Tibial nerve (tissue), 4 donors: ENCODE results near the gene CDNF. TPM values are rescaled to one million over a fixed set of nuclear protein-coding genes. Genes with fewer than 3 reads are reported as not detected.

Source experiments
- DNase-seq, 2 donors: peaks; one replicate each; pipeline ENCODE4 v3.0.0-alpha.2; 2019; ENCODE audit warnings: low spot score in 2 of 2
- H3K27ac ChIP-seq, 4 donors: fragments of 200-600 bp; sonication (generic) in 3 of 4; one replicate each; pipeline ENCODE4 v1.5.1; 2017 to 2019; ENCODE audit warnings: mild to moderate bottlenecking in 1 of 4
- H3K27me3 ChIP-seq, 2 donors: fragments of 200-600 bp; sonication (generic) in 1 of 2; one replicate each; pipeline versions ENCODE4 v1.5.1 to v1.6.0; 2017 to 2019
- H3K36me3 ChIP-seq, 3 donors: fragments of 200-600 bp; sonication (generic); one replicate each; pipeline ENCODE4 v1.5.1; 2018 to 2019
- H3K4me1 ChIP-seq, 4 donors: fragments of 200-600 bp; sonication (generic) in 3 of 4; one replicate each; pipeline ENCODE4 v1.5.1; 2017 to 2019
- H3K4me3 ChIP-seq, 4 donors: fragments of 200-600 bp; sonication (generic) in 3 of 4; one replicate each; pipeline ENCODE4 v1.5.1; 2017 to 2019; ENCODE audit warnings: mild to moderate bottlenecking in 1 of 4, moderate library complexity in 1 of 4
- H3K9me3 ChIP-seq, 4 donors: fragments of 200-600 bp; sonication (generic) in 3 of 4; one replicate each; pipeline ENCODE4 v1.5.1; 2017 to 2019
- EP300 ChIP-seq, 2 donors: sonication (generic); formaldehyde crosslinking; IDR thresholded peaks; one replicate each; pipeline ENCODE4 v1.6.1; 2017; ENCODE audit warnings: antibody characterized with exemption in 2 of 2, mild to moderate bottlenecking in 1 of 2
- POLR2A ChIP-seq, 2 donors: fragments of 450-650 bp; IDR thresholded peaks; one replicate each; pipeline ENCODE4 v1.6.1; 2017; ENCODE audit warnings: antibody characterized with exemption in 2 of 2, mild to moderate bottlenecking in 2 of 2, moderate library complexity in 2 of 2
- WGBS, 2 donors: methylation state at CpG; one replicate each; pipeline ENCODE4 v1.1.5; 2018; 5-methylcytosine and 5-hydroxymethylcytosine counted together
- total RNA-seq, 4 donors: library from RNA; depleted of rRNA; stranded (reverse); fragments of >200 nt; gene quantifications; one replicate each; pipeline ENCODE4 v1.1.0, GENCODE V29; 2016
- TF ChIP-seq, protein P1 (sequence below), 5 experiments: fragments of 200-600 bp in 3 of 5; fragments of 450-650 bp in 2 of 5; sonication (generic) in 3 of 5; IDR thresholded peaks; one replicate each; pipeline ENCODE4 v1.5.1; 2016 to 2019; ENCODE audit warnings: antibody characterized with exemption in 5 of 5, mild to moderate bottlenecking in 3 of 5, moderate library complexity in 2 of 5

Gene CDNF
- total RNA-seq, 4 donors from 2014 or later, result 1.2 to 5.0 (median 4.6) TPM; not detected in 1

DNA sequence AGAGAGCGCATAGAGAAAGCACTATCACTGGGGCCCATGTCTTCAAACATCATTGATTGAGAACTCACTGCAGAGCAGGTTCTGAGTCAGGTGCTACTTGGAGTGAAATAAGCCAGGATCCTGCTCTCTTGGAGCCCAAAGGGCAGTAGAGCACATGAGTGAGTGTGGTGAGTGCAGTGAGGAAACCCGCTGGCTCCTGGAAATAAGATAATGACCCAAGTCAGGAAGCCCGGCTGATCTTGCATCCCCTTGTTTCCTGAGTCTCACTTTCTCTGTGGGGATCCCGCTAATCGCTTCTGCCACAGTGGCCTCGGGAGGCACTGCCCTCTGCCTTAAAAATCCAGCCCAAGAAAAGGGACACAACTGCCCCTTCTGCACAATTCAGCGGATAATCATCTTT, 56.1 kb downstream of the CDNF start:
- Histone ChIP-seq H3K27me3 (no peaks in the 10 kb centered on the region), H3K9me3 (peaks cover 0 to 4% (median 1%) of the 10 kb centered on the region in 4 donors), H3K4me3 (no peak overlapping the region), H3K36me3 (no peaks in the 10 kb centered on the region), H3K4me1 (peaks cover 0 to 13% (median 0%) of the 10 kb centered on the region in 4 donors), H3K27ac (no peak overlapping the region)
- 59 to 60% methylated on average over 7 of the region's 7 CpGs for WGBS, 2 donors
- TF ChIP-seq EP300 (IDR thresholded peaks at IDR 0.05), result no peak
- TF ChIP-seq POLR2A (IDR thresholded peaks at IDR 0.05), result no peak
- no peak for DNase-seq

DNA sequence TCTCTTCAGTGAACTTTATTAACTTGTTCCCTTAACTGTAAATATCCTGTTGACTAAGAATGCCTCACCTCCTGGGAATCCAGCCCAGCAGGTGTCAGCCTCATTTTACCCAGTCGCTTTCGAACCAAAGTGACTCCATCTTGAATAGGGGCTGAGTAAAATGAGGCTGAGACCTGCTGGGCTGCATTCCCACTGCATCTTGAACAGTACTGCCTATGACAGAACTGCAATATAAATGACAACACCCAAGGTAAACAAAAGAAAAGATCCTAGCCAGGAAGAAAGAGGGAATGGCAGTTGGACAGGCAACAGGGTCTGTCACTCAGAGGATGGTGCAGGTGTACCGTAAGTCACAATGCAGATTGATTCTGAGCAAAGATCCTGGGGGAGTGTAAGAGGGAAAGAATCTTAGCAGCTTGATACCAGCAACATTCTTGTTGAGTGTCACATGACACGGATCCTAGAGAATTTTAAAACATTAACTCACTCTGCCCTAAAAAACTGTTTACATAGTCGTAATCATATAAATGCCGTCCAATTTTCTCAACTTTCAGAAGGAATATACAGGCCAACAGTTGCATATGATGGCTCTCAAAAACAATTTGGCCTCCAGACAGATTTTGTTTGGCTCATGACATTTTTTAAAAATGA, 58.7 kb downstream of the CDNF start:
- no peaks in the 10 kb centered on the region for H3K9me3 ChIP-seq
- DNase-seq, result no peak
- no peak overlapping the region for H3K4me3 ChIP-seq
- H3K4me1 ChIP-seq, result peaks cover 0 to 13% (median 0%) of the 10 kb centered on the region in 4 donors
- TF ChIP-seq, protein P1, sequence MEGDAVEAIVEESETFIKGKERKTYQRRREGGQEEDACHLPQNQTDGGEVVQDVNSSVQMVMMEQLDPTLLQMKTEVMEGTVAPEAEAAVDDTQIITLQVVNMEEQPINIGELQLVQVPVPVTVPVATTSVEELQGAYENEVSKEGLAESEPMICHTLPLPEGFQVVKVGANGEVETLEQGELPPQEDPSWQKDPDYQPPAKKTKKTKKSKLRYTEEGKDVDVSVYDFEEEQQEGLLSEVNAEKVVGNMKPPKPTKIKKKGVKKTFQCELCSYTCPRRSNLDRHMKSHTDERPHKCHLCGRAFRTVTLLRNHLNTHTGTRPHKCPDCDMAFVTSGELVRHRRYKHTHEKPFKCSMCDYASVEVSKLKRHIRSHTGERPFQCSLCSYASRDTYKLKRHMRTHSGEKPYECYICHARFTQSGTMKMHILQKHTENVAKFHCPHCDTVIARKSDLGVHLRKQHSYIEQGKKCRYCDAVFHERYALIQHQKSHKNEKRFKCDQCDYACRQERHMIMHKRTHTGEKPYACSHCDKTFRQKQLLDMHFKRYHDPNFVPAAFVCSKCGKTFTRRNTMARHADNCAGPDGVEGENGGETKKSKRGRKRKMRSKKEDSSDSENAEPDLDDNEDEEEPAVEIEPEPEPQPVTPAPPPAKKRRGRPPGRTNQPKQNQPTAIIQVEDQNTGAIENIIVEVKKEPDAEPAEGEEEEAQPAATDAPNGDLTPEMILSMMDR (IDR thresholded peaks at IDR 0.05), result no peak
- TF ChIP-seq EP300 (IDR thresholded peaks at IDR 0.05), result no peak
- TF ChIP-seq POLR2A (IDR thresholded peaks at IDR 0.05), result no peak
- H3K36me3 ChIP-seq, result no peaks in the 10 kb centered on the region
- H3K27me3 ChIP-seq, result no peaks in the 10 kb centered on the region
- 54 to 63% methylated on average over 6 of the region's 6 CpGs for WGBS, 2 donors
- H3K27ac ChIP-seq, result no peak overlapping the region

DNA sequence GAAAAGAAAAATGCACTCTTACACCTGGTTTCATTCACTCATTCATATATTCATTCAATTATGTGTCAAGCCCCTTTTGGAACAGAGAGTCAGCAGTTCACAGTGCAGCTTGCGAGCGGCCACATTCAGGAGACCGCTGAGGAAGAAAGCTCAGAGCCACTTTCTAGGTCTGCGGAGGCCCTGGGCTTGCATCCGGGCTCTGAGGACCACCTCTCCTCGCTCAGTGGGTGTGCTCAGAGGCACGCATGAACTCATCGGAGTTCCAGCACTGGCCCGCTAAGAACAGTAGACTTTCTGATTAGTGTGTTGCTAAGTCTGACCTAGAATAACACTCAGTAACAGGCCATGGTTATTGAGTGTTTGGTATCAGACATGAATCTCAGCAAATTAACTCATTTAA, 61.3 kb downstream of the CDNF start:
- WGBS, 2 donors, result 80 to 85% methylated on average over 9 of the region's 9 CpGs

DNA sequence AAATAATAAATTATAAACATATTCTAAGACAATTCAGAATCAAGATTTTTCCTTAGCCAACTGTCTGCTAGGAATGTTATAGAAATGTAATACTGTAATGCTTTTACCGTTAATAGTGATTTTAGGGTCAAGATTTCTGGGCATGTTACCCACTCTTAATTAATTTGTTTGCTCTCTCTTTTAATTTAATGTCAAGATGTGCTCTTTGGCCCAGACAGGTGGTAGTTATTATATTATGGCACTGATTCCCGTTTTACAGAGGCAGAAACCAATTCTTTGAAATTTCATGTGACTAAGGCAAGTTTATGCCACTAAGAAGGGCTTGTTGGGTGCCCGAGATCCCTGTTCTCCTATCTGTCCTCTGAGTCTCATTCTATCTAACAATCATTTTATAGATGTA, 62.2 kb downstream of the CDNF start:
- Histone ChIP-seq H3K4me3 (no peak overlapping the region), H3K27me3 (no peaks in the 10 kb centered on the region), H3K27ac (no peak overlapping the region), H3K36me3 (no peaks in the 10 kb centered on the region), H3K9me3 (no peaks in the 10 kb centered on the region), H3K4me1 (peaks cover 0 to 13% (median 0%) of the 10 kb centered on the region in 4 donors)
- TF ChIP-seq EP300 (IDR thresholded peaks at IDR 0.05), result no peak
- TF ChIP-seq, protein P1 (IDR thresholded peaks at IDR 0.05), result no peak
- TF ChIP-seq POLR2A (IDR thresholded peaks at IDR 0.05), result no peak
- no peak for DNase-seq
- WGBS, 2 donors, result 73 to 74% methylated on average over 3 of the region's 3 CpGs

More for the DNA sequence above, 61.3 kb downstream of the CDNF start:
- Histone ChIP-seq H3K9me3 (no peaks in the 10 kb centered on the region), H3K4me1 (peaks cover 0 to 13% (median 0%) of the 10 kb centered on the region in 4 donors), H3K27me3 (no peaks in the 10 kb centered on the region), H3K27ac (no peak overlapping the region), H3K4me3 (no peak overlapping the region), H3K36me3 (no peaks in the 10 kb centered on the region)
- DNase-seq, result no peak
- TF ChIP-seq, protein P1 (IDR thresholded peaks at IDR 0.05), result no peak
- TF ChIP-seq EP300 (IDR thresholded peaks at IDR 0.05) (no peak), POLR2A (IDR thresholded peaks at IDR 0.05) (no peak)

DNA sequence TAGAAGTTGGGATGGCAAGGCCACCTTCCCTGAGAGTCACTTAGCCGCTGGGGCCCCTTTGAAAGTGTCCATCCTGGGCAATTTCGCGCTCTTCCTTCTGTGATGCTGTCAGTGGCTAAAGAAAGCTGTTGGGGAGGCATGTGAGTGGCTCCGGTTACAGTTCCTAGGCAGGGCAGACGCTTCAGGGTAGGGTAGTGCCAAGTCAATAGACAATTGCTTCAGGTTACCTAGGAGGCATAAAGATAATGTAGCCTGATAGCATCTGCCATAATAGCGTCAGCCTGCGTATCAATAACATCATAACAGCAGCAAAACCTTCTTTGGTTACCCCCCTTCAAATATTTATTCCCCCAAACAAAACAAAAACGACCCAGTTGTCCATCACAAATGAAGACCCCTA, 63.0 kb downstream of the CDNF start, which contains the start of gene FAM107B:
Gene FAM107B, minus strand, starts transcription at position 101 of the 400 bp plus-strand sequence. CDS start 234 bp downstream, outside the sequence.
- Histone ChIP-seq H3K9me3 (no peaks in the 10 kb centered on the region), H3K27me3 (no peaks in the 10 kb centered on the region), H3K36me3 (no peaks in the 10 kb centered on the region), H3K4me1 (peaks cover 0 to 13% (median 0%) of the 10 kb centered on the region in 4 donors), H3K4me3 (no peak within 1 kb of the TSS), H3K27ac (no peak within 1 kb of the TSS)
- WGBS, 2 donors, result 92% methylated on average over 8 of the region's 8 CpGs
- no peak for DNase-seq
- TF ChIP-seq POLR2A (IDR thresholded peaks at IDR 0.05) (no peak), EP300 (IDR thresholded peaks at IDR 0.05) (no peak)
- TF ChIP-seq, protein P1 (IDR thresholded peaks at IDR 0.05), result no peak
